ENCODE measurements around the gene MYL5.

GRCh38 chr4:650951-651883, 23.1 kb upstream of the MYL5 start:
- TF ChIP-seq CTCF (IDR thresholded peaks at IDR 0.05) (no peak), POLR2A (IDR thresholded peaks at IDR 0.05) (no peak), POLR2AphosphoS5 (IDR thresholded peaks at IDR 0.05) (no peak)
